Nephron progenitor cell (in vitro differentiated cells): ENCODE data around the gene DUSP16.
"Not testable (repeated sequence)": the region's sequence is repeated elsewhere in the genome, so short reads cannot be mapped to it uniquely, and the experiment has no call there.

Source experiments
- DNase-seq: peaks from one replicate; pipeline ENCODE4 v3.0.0; 2021
- H3K27ac Mint-ChIP-seq: 2 replicates; pipeline ENCODE4 v1.8.0; 2021; ENCODE audit warnings: mild to moderate bottlenecking, moderate library complexity, mixed read lengths
- H3K27me3 Mint-ChIP-seq: 2 replicates; pipeline ENCODE4 v1.8.0; 2021; ENCODE audit warnings: mild to moderate bottlenecking, low read depth, mixed read lengths; ENCODE audit not compliant: poor library complexity
- H3K36me3 Mint-ChIP-seq: 2 replicates; pipeline ENCODE4 v1.8.0; 2021; ENCODE audit warnings: low read depth, mixed read lengths
- H3K4me1 Mint-ChIP-seq: 2 replicates; pipeline ENCODE4 v1.8.0; 2021; ENCODE audit warnings: mixed read lengths
- H3K4me3 Mint-ChIP-seq: 2 replicates; pipeline ENCODE4 v1.8.0; 2021; ENCODE audit warnings: mild to moderate bottlenecking, moderate library complexity, mixed read lengths
- H3K9me3 Mint-ChIP-seq: 2 replicates; pipeline ENCODE4 v1.8.0; 2021; ENCODE audit warnings: mild to moderate bottlenecking, moderate library complexity, mixed read lengths
- CTCF ChIP-seq: fragments of 200-600 bp; sonication (generic); IDR thresholded peaks from 2 replicates; pipeline ENCODE4 v1.5.0; 2021; ENCODE audit warnings: antibody characterized with exemption

Gene DUSP16

GRCh38 chr12:12505544-12506495, 56.8 kb downstream of the DUSP16 start:
- Mint-ChIP-seq H3K4me1 (peaks cover 30% of the 10 kb centered on the region), H3K27me3 (no peaks in the 10 kb centered on the region), H3K36me3 (peaks cover 8% of the 10 kb centered on the region), H3K27ac (peak overlapping the region; percentile 86), H3K4me3 (peak overlapping the region; percentile 32), H3K9me3 (no peaks in the 10 kb centered on the region)
- no peak for TF ChIP-seq CTCF
- no peak for DNase-seq

- H3K4me3 Mint-ChIP-seq, result no peak overlapping the region
- no peaks in the 10 kb centered on the region for H3K9me3 Mint-ChIP-seq
- H3K4me1 Mint-ChIP-seq, result peaks cover 31% of the 10 kb centered on the region
- TF ChIP-seq CTCF, result no peak
- peaks cover 23% of the 10 kb centered on the region for H3K36me3 Mint-ChIP-seq
- no peak for DNase-seq
- no peaks in the 10 kb centered on the region for H3K27me3 Mint-ChIP-seq
- H3K27ac Mint-ChIP-seq, result no peak overlapping the region
Measured at GRCh38 chr12:12503384-12504078, 59.1 kb downstream of the DUSP16 start.

GRCh38 chr12:12502815-12503151, 59.9 kb downstream of the DUSP16 start:
- no peaks in the 10 kb centered on the region for H3K9me3 Mint-ChIP-seq
- no peak overlapping the region for H3K4me3 Mint-ChIP-seq
- peaks cover 20% of the 10 kb centered on the region for H3K36me3 Mint-ChIP-seq
- no peak for DNase-seq
- H3K27ac Mint-ChIP-seq, result no peak overlapping the region
- peaks cover 31% of the 10 kb centered on the region for H3K4me1 Mint-ChIP-seq
- no peak for TF ChIP-seq CTCF
- no peaks in the 10 kb centered on the region for H3K27me3 Mint-ChIP-seq

GRCh38 chr12:12502130-12502814, 60.4 kb downstream of the DUSP16 start:
- DNase-seq, H3K27me3 Mint-ChIP-seq, H3K9me3 Mint-ChIP-seq, H3K4me3 Mint-ChIP-seq, H3K27ac Mint-ChIP-seq: not testable (repeated sequence)
- peaks cover 31% of the 10 kb centered on the region for H3K4me1 Mint-ChIP-seq
- peaks cover 20% of the 10 kb centered on the region for H3K36me3 Mint-ChIP-seq

- H3K27ac Mint-ChIP-seq, result peak overlapping the region; percentile 76
- no peak for TF ChIP-seq CTCF
- peaks cover 20% of the 10 kb centered on the region for H3K4me1 Mint-ChIP-seq
- no peaks in the 10 kb centered on the region for H3K9me3 Mint-ChIP-seq
- H3K36me3 Mint-ChIP-seq, result peaks cover 20% of the 10 kb centered on the region
- H3K4me3 Mint-ChIP-seq, result no peak overlapping the region
- no peak for DNase-seq
- H3K27me3 Mint-ChIP-seq, result no peaks in the 10 kb centered on the region
Measured at GRCh38 chr12:12501121-12501520, 61.5 kb downstream of the DUSP16 start.

GRCh38 chr12:12499909-12500604, 62.6 kb downstream of the DUSP16 start:
- Mint-ChIP-seq H3K4me1 (peaks cover 9% of the 10 kb centered on the region), H3K27ac (no peak overlapping the region), H3K4me3 (no peak overlapping the region), H3K36me3 (peaks cover 25% of the 10 kb centered on the region), H3K27me3 (no peaks in the 10 kb centered on the region), H3K9me3 (no peaks in the 10 kb centered on the region)
- no peak for DNase-seq
- no peak for TF ChIP-seq CTCF
